Breast epithelium (tissue), 4 donors: Measurements from ENCODE around the gene SUFU. TPM values are rescaled to one million over a fixed set of nuclear protein-coding genes. Genes with fewer than 3 reads are reported as not detected.
"Not testable (repeated sequence)": the region's sequence is repeated elsewhere in the genome, so short reads cannot be mapped to it uniquely, and the experiment has no call there.

Experiments used
- DNase-seq, 2 donors: peaks; one replicate each; pipeline ENCODE4 v3.0.0-alpha.2; 2019; ENCODE audit warnings: low spot score in 2 of 2
- H3K27ac ChIP-seq, 2 donors: fragments of 200-600 bp; sonication (generic) in 1 of 2; one replicate each; pipeline ENCODE4 v1.5.1; 2016 to 2019; ENCODE audit warnings: mild to moderate bottlenecking in 1 of 2
- H3K27me3 ChIP-seq, 2 donors: fragments of 200-600 bp; sonication (generic) in 1 of 2; one replicate each; pipeline versions ENCODE4 v1.5.1 to v1.6.0; 2017 to 2019; ENCODE audit warnings: control low read depth in 1 of 2, mild to moderate bottlenecking in 1 of 2
- H3K36me3 ChIP-seq: fragments of 200-600 bp; one replicate; pipeline ENCODE4 v1.5.1; 2019
- H3K4me1 ChIP-seq, 2 donors: fragments of 200-600 bp; sonication (generic); one replicate each; pipeline ENCODE4 v1.5.1; 2016 to 2019; ENCODE audit warnings: control low read depth in 1 of 2
- H3K4me3 ChIP-seq, 3 donors: fragments of 200-600 bp; sonication (generic); 1 replicate in 2 of 3; 2 replicates in 1 of 3; pipeline ENCODE4 v1.5.1; 2016 to 2019; ENCODE audit warnings: mild to moderate bottlenecking in 3 of 3, moderate library complexity in 2 of 3
- H3K9me3 ChIP-seq, 2 donors: fragments of 200-600 bp; sonication (generic) in 1 of 2; one replicate each; pipeline ENCODE4 v1.5.1; 2016 to 2019; ENCODE audit warnings: control low read depth in 1 of 2
- CTCF ChIP-seq, 3 donors: fragments of 450-650 bp; IDR thresholded peaks; one replicate each; pipeline ENCODE4 v1.5.1; 2016 to 2017; ENCODE audit warnings: antibody characterized with exemption in 3 of 3, mild to moderate bottlenecking in 3 of 3, moderate library complexity in 3 of 3
- POLR2A ChIP-seq: fragments of 450-650 bp; IDR thresholded peaks from one replicate; pipeline ENCODE4 v1.6.1; 2016; ENCODE audit warnings: antibody characterized with exemption, mild to moderate bottlenecking, moderate library complexity
- POLR2AphosphoS5 ChIP-seq, 3 donors: sonication (generic); formaldehyde crosslinking; IDR thresholded peaks; one replicate each; pipeline ENCODE4 v1.6.1; 2017; ENCODE audit warnings: antibody characterized with exemption in 3 of 3
- intact Hi-C: fragments of 100-400 bp; cut with DNase I; formaldehyde crosslinking; loops from one replicate; pipeline ENCODE4 v1.15.1; 2023; ENCODE audit warnings: low total_unique reads
- total RNA-seq, 3 donors: library from RNA; depleted of rRNA; stranded (reverse); fragments of >200 nt; gene quantifications; one replicate each; pipeline ENCODE4 v1.1.0, GENCODE V29; 2016

Gene SUFU
- total RNA-seq, 3 donors from 2014 or later = 6.2 to 9.1 (median 8.6) TPM

DNA sequence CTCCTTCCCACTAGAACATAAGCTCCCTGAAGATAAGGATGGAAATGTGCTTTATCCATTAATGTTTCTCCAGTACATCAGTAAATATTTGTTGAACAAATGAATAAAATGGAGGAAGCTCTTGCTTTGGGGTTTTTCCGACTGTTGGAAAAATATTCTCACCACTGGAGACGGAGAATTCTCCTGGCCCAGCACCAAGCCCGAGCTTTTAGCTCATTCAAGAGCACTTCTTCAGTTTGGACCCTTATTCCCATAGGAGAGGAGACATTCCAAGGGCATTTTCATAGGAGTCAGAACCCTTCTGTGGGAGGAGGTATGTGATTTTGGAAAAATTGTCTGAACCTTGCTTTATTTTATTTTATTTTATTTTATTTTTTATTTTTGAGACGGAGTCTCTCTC, 21.0 kb downstream of the SUFU start:
- intact Hi-C loops = no loop called here
- no peak for TF ChIP-seq POLR2A
- TF ChIP-seq POLR2AphosphoS5 (IDR thresholded peaks at IDR 0.05) = no peak
- TF ChIP-seq CTCF (IDR thresholded peaks at IDR 0.05) = no peak
- H3K36me3 ChIP-seq = no peaks in the 10 kb centered on the region

GRCh38 chr10:102527546-102527945, 23.8 kb downstream of the SUFU start:
- H3K9me3 ChIP-seq = no peaks in the 10 kb centered on the region
- H3K27me3 ChIP-seq = no peaks in the 10 kb centered on the region
- no peak for DNase-seq
- H3K36me3 ChIP-seq = no peaks in the 10 kb centered on the region
- intact Hi-C loops = no loop called here
- H3K4me1 ChIP-seq = no peaks in the 10 kb centered on the region
- no peak overlapping the region for H3K4me3 ChIP-seq
- no peak for TF ChIP-seq CTCF (IDR thresholded peaks at IDR 0.05)
- no peak for TF ChIP-seq POLR2AphosphoS5 (IDR thresholded peaks at IDR 0.05)
- no peak for TF ChIP-seq POLR2A
- H3K27ac ChIP-seq = no peak overlapping the region

More for the DNA sequence above, 21.0 kb downstream of the SUFU start:
- no peak for DNase-seq
- Histone ChIP-seq H3K27me3 (no peaks in the 10 kb centered on the region), H3K4me1 (no peaks in the 10 kb centered on the region), H3K4me3 (no peak overlapping the region), H3K9me3 (no peaks in the 10 kb centered on the region), H3K27ac (no peak overlapping the region)

GRCh38 chr10:102534333-102534732, 30.6 kb downstream of the SUFU start:
- Histone ChIP-seq H3K4me3 (no peak overlapping the region), H3K27ac (no peak overlapping the region), H3K4me1 (no peaks in the 10 kb centered on the region), H3K9me3 (no peaks in the 10 kb centered on the region), H3K27me3 (no peaks in the 10 kb centered on the region), H3K36me3 (no peaks in the 10 kb centered on the region)
- intact Hi-C loops = no loop called here
- TF ChIP-seq CTCF (IDR thresholded peaks at IDR 0.05) = no peak
- TF ChIP-seq POLR2AphosphoS5 (IDR thresholded peaks at IDR 0.05) = no peak
- no peak for TF ChIP-seq POLR2A
- no peak for DNase-seq

DNA sequence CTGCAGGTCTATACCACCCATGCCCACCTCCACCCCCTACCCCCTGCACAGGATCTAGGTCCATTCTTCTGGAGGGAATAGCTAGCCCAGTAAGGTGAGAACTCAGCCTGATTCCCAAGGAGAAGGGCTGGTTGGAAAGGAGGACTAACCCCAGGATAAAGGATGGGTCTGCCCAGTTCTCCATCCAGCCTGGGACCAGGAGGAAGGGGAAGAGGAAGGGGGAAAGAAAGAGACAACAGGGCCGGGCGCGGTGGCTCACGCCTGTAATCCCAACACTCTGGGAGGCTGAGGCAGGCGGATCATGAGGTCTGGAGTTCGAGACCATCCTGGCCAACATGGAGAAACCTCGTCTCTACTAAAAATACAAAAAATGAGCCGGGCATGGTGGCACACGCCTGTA, 31.2 kb downstream of the SUFU start:
- H3K4me3 ChIP-seq, H3K4me1 ChIP-seq, H3K27ac ChIP-seq, H3K36me3 ChIP-seq, DNase-seq, H3K27me3 ChIP-seq, intact Hi-C loops, H3K9me3 ChIP-seq: not testable (repeated sequence)

DNA sequence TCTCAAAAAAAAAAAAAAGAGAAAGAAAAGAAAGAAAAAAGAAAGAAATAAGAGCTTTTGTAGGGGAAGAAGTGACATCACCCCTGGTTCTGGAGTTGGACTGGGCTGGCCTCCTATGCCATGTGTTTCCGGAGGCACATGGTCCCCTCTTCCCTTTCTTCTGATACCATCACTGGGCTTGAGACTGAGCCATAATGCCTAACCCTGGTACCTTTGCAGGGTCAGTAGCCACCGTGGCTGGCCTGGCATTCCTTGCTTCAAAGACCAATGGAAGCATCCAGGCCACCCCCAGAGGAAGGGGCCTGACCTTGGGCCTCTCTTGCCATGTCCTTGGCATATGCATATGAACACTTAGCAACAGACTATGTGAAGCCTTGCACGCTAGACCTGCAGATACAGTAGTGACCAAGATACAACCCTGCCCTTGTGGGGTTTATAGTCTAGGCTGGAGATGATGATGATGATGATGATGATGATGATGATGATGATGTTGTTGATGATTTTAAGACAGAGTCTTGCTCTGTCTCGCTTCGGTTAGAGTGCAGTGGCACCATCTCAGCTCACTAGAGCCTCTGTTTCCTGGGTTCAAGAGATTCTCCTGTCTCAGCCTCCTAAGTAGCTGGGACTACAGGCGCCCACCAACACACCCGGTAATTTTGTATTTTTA, 31.8 kb downstream of the SUFU start:
- intact Hi-C loops = no loop called here
- Histone ChIP-seq H3K9me3 (no peaks in the 10 kb centered on the region), H3K27ac (no peak overlapping the region), H3K4me1 (no peaks in the 10 kb centered on the region), H3K4me3 (no peak overlapping the region), H3K36me3 (no peaks in the 10 kb centered on the region), H3K27me3 (no peaks in the 10 kb centered on the region)
- no peak for TF ChIP-seq POLR2AphosphoS5 (IDR thresholded peaks at IDR 0.05)
- TF ChIP-seq CTCF (IDR thresholded peaks at IDR 0.05) = no peak
- no peak for TF ChIP-seq POLR2A
- DNase-seq = no peak

DNA sequence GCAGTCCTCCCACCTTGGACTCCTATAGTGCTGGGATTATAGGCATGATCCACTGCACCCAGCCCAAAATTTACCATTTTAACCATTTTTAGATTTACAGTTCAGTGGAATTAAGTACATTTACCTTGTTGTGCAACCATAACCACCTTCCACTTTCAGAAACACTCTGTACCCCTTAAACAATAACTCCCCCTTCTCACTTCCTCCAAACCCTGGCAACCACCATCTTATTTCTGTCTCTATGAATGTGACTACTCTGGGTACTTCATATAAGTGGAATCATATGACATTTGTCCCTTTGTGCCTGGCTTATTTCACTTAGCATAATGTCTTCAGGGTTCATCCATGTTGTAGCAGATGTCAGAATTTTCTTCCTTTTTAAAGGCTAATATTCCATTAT, 33.6 kb downstream of the SUFU start:
- TF ChIP-seq POLR2AphosphoS5 (IDR thresholded peaks at IDR 0.05) (no peak), CTCF (IDR thresholded peaks at IDR 0.05) (no peak), POLR2A (no peak)
- Histone ChIP-seq H3K27ac (no peak overlapping the region), H3K9me3 (no peaks in the 10 kb centered on the region), H3K27me3 (no peaks in the 10 kb centered on the region), H3K4me1 (no peaks in the 10 kb centered on the region), H3K4me3 (no peak overlapping the region), H3K36me3 (no peaks in the 10 kb centered on the region)
- DNase-seq = no peak
- intact Hi-C loops = no loop called here
